GM15510 (cell line): Measurements from ENCODE around the gene ZBTB1.

ENCODE experiments used
- POLR2A ChIP-seq: IDR thresholded peaks from 3 replicates; pipeline ENCODE4 v1.6.1; 2011; ENCODE audit warnings: borderline replicate concordance; ENCODE audit not compliant: insufficient read length; ENCODE audit errors: extremely low read depth

ZBTB1 gene

DNA sequence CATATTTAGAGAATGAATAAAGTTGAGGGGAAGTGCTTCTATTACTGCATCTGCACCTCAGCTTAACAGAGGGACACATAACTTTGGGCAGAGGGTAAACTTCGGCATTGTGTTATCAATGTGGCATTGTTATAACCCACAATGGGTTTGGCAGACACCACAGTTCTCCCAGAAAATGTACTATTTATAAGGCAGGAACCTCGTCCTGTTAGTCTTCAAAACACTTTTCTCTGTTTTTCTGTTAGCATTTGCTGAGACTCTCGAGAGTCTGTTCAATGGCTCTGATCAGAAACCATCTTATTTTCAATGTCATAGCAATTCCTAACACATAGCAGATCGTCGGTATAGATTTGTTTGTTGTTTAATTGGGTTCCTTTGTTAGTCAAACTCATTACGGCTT is 59.1 kb downstream of the ZBTB1 start:
- no peak for TF ChIP-seq POLR2A

DNA sequence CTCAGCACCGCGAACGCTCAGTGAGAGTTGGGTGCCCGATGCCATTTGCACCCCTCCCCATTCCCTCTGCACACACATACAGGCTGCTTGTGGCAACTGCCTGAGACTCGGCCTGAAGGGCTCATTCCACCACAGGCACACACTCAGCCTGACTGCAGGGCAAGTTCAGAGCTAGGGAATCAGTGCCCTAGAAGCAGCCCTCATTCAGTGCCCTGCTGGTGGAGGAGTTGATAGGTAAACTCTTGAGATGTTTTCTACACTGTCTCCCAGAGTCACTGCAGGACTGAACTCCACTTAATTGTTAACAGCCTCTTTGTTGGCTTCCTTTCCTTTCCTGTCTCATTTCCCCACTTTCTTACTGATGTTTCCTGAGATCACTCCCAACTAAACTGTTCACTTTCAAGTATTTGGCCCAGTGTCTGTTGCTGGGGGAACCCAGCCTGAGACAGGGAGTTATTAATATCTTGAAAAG is 62.1 kb downstream of the ZBTB1 start:
- TF ChIP-seq POLR2A: no peak

DNA sequence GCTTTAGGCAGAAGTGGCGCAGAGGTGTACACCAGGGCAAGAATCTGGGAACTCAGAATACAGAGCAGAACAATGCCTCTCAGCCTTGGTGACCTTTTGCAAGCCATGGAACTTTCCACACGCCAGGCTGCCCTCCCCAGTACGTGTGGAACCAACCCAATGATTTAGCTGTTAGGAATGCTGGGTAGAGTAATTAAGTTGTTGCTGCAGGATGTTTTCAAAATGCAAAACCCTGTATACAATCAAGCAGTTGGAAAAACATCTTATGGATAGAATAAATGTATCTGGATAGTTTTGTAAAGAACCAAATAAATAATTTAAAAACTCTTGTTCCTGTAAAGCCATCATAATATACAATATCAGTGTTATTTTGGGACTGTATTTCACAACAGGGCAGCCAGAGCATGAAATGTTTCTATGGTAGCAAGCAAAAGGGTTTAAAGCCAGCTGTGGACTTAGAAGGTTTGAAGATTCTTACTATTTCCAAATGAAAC is 64.6 kb downstream of the ZBTB1 start:
- no peak for TF ChIP-seq POLR2A

GRCh38 chr14:64572386-64573104 is 68.0 kb downstream of the ZBTB1 start:
- TF ChIP-seq POLR2A: no peak

- no peak for TF ChIP-seq POLR2A
These were observed 68.5 kb downstream of the ZBTB1 start for GRCh38 chr14:64573109-64573508.
